T-helper 2 cell treated with Interferon-gamma antibody and Interleukin-4, amounts not matched to agents 100 ng/mL and 5 ng/mL, for 36 hours (primary cell): ENCODE measurements around the gene USE1. TPM values are rescaled to one million over a fixed set of nuclear protein-coding genes. Genes with fewer than 3 reads are reported as not detected.

Experiments used
- intact Hi-C: fragments of 100-400 bp; cut with micrococcal nuclease; formaldehyde crosslinking; loops from one replicate; pipeline ENCODE4 v1.15.1; 2023
- total RNA-seq: library from RNA; stranded (reverse); gene quantifications from 2 replicates; pipeline ENCODE4 v1.2.3, GENCODE V29; 2022

USE1 gene
- total RNA-seq, 1 donor from 2014 or later: 27.5 TPM

GRCh38 chr19:17235300-17235970 is 20.3 kb downstream of the USE1 start:
- intact Hi-C loops: loop anchor here (1.0 kb wide), 1 partner anchor 9 kb away; the partner anchor contains the start of gene OCEL1

GRCh38 chr19:17235971-17236777 is 21.0 kb downstream of the USE1 start:
- intact Hi-C loops: loop anchor here (1.0 kb wide), 1 partner anchor 10 kb away; the partner anchor contains the start of gene OCEL1

- intact Hi-C loops: no loop called here
These were observed 21.8 kb downstream of the USE1 start for GRCh38 chr19:17236811-17237543.

- intact Hi-C loops: no loop called here
These were observed 22.9 kb downstream of the USE1 start for GRCh38 chr19:17237747-17238706.

- intact Hi-C loops: no loop called here
These were observed 25.1 kb downstream of the USE1 start for GRCh38 chr19:17240062-17240752.

- intact Hi-C loops: no loop called here
These were observed 25.8 kb downstream of the USE1 start for GRCh38 chr19:17240826-17241399.

- intact Hi-C loops: no loop called here
These were observed 27.5 kb downstream of the USE1 start for GRCh38 chr19:17242431-17243208.

GRCh38 chr19:17243211-17243829 is 28.2 kb downstream of the USE1 start:
- intact Hi-C loops: no loop called here

- intact Hi-C loops: no loop called here
These were observed 28.9 kb downstream of the USE1 start for GRCh38 chr19:17243830-17244617.

GRCh38 chr19:17244618-17245534 is 29.7 kb downstream of the USE1 start:
- intact Hi-C loops: no loop called here

GRCh38 chr19:17245535-17245984 is 30.4 kb downstream of the USE1 start, which contains the start of gene NR2F6:
Gene NR2F6, minus strand, starts transcription at chr19:17245919. Its CDS starts 699 bp downstream, at chr19:17245220.
- intact Hi-C loops: no loop called here

- intact Hi-C loops: no loop called here
These were observed 31.7 kb downstream of the USE1 start for GRCh38 chr19:17246681-17247425.

GRCh38 chr19:17248011-17248776 is 33.0 kb downstream of the USE1 start:
- intact Hi-C loops: no loop called here

- intact Hi-C loops: no loop called here
These were observed 34.9 kb downstream of the USE1 start for GRCh38 chr19:17249887-17250548.
